HG03460 (cell line): ENCODE measurements around the gene FGGY.
A peak's percentile ranks its signal among the peaks of the same experiment; 100 is the strongest.
"Not testable (repeated sequence)": the region's sequence is repeated elsewhere in the genome, so short reads cannot be mapped to it uniquely, and the experiment has no call there.

Source experiments
- ATAC-seq: cut with Tn5 transposase; IDR thresholded peaks from one replicate; pipeline ENCODE4 v1.9.1; 2021; ENCODE audit not compliant: unreplicated experiment

Gene FGGY

DNA sequence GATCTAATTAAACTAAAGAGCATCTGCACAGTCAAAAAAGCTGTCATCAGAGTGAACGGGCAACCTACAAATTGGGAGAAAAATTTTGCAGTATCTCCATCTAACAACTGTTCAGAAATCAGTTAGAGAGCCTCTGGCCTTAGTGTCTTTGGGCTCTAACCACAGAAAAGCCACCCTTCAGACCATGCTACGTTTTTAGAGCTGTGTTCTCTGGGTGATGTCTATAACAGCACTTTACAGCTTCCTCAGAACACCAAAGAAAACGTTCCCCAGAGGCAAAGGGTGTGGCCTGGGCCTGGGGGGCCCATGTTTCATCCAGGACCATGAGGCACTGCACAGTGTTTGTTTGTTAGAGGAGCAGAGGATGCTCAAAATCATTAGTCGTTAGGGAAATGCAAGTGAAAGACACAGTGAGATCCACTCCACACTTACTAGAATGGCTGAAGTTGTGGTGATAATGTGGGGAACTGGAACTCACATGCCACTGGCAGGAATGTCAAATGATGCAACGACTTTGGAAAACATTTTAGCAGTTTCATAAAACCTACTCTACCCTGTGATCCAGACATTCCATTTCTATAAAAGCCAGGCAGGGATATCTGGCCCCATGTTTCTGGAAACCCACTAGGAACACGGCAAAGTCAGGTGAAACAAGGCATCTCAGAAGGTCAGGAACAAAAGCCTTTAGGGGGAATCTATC lies 267.4 kb downstream of the FGGY start:
- no peak for ATAC-seq

DNA sequence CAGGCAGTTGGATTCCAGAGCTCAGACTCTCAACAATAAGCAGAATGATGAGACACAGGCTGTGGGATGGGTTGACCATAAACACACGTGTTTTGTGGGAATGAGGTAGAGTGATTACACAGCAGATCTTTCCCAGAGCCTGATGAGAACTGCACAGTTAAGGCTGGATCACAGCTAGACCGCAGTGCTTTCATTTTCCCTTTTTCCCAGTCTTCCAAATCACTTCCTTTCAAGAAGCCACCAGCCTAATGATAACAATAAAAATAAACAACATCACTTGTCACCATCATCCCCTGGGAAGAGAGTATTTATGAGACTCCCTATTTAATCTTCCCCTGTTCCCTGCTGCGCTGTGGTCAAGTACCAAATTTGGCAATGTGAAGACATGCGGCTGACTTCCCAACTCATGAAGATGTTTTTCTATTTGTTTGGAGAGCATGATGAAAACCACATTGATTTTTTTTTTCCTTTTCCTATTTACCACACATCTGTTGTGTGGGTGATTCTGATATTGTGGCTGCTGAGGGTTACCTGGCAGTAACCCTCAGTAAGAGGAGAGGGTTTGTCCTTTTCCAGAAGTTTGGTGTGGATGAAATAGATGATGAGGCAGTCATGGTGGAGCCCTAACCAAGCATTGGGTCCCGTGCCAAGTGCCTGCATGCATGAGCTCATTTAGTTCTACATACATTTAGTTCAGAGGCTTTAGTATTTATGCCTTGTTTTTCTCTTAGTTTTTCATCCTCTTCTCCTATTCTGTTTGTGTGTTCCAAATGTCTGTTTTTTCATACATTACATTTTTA lies 268.9 kb downstream of the FGGY start:
- ATAC-seq: no peak

DNA sequence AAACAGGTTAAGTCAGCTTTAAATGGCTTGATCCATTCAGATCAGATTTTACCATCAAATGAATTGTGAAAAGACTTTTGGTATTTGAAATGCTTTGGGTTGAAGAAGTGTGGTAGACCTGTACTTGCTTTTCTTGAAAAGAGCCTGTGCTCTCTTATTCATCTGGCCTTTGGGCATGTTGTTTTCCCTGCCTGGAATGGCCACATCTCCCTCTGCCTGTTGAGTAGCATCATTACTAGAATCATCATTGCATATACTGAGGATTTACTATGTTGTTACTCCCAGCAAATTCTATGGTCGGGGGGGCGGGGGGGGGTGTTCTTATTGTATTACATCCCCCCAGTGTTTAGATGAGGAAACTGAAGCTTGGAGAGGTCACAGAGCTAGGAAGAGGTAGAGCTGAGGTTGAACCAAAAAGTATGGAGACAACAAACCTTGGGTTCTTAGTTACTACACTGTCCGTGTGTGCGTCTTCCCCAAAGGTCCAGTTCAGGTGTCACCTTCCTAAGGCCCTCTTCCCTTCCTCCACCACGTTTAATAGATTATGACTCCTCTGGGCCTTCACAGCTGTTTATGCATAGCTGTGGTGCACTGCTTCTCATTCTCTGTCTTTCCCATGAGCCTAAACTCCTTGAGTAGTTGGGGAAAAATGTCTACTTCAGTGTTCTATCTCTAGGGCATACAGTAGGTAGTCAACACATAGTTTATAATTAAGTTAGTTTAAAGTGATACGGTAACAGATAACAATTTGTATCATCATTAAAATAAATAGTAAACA lies 271.5 kb downstream of the FGGY start:
- no peak for ATAC-seq

DNA sequence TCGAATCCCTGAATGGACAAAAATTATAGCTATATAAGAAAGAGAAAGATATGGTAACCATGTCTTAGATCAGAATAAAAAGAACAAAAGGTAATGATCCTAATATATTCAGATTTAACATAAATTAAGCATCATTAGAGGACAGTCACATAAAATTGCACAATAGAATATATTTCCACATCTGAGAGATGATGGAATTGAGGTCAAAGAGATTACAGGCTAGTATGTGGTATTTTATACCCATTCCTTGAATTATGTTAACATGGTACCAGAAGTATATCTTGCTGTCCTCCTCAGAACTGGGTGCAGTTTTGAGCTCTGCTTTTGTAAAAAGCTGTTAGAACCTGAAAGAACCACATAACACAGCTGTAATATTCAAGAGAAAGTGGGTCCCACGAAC lies 272.3 kb downstream of the FGGY start:
- ATAC-seq: no peak

DNA sequence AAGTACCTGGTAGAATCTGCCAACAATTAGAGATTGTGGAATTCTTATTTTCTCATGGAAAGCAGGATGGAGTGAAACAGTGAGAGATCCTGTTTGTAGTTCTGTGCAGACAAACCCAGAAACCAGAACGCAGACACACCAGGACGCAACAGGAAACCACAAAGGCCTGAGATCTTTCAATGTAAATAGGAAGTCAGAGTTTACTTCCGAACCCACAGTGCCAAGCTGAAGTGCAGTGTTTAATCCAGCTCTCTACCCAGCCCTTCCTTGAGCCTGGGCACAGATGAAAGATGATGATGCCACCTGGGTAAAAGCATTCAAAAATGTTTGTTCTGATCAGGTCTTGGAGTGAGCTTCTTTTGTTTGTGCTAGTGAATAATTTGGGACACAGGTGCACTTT lies 273.6 kb downstream of the FGGY start:
- ATAC-seq: peak; percentile 91

DNA sequence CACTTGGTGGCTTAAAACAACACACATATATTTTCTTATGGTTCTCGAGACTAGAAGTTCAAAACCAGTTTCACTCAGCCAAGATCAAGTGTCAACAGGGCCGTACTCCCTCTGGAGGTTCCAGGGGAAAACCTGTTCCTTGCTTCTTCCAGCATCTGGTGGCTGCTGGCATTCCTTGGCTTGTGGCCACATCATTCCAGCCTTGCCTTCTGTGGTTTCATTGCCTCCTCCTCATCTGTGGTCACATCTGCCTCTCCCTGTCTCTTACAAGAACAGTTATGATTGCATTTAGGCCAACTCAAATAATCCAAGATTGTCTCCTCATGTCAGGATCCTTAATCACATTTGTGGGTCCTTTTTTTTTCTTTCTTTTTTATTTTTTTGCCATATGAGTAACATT lies 277.2 kb downstream of the FGGY start:
- no peak for ATAC-seq

DNA sequence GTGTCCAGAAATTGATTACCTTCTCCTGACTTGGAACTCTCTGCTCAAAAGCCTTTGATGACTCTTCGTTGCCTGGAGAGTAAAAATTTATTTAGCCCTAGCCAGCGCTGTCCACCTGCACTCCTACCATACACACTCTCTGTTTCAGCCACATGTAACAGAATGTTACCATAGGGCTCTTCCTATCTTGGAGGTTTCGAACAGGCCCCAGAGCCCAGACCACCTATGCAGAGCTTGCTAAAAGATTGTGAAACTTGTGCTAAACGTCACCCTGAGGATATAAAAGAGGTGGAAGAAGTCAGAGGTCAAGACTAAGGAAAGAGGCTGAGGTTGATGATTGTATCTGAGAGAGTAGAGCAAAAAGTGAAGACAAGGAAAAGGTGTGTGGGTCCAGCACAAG lies 280.9 kb downstream of the FGGY start:
- no peak for ATAC-seq

DNA sequence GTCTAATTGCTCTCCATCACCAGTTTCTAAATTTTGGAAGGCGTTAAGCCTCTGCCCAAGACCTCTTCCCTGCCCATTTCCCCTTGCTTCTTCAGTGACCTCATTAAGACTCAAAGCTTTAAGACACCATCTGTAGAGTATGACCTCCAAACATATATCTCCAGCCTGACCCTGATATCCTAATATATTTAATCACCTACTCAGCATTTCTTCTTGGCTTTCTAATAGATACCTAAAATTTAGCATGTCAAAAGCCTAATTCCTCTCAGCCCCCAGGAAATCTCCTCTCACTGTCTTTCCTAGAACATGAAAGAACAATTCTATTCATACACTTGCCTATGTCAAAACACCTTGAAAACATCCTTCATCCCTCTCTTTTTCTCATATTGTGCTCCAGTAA lies 282.3 kb downstream of the FGGY start:
- ATAC-seq: no peak

DNA sequence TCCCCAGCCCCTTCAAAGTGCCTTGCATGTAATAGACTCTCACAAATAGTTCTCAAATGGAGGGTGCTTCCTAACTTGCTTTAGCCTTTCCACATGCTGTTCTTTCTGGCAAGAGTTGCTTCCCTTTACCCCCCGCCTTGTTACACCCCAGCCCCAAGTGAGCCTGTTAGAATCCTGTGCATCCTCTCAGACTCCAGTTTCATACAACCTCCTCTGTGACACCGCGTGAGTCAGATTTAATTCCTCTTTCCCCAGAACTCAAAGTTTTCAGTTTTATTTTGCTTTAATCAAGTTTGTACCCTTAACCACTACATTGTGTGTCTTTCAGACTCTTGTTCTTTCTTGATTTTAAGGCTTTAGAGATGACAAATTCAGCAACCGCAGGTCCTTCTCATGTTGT lies 283.4 kb downstream of the FGGY start:
- no peak for ATAC-seq

DNA sequence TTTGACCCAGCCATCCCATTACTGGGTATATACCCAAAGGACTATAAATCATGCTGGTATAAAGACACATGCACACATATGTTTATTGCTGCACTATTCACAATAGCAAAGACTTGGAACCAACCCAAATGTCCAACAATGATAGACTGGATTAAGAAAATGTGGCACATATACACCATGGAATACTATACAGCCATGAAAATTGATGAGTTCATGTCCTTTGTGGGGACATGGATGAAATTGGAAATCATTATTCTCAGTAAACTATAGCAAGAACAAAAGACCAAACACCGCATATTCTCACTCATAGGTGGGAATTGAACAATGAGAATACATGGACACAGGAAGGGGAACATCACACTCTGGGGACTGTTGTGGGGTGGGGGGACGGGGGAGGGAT lies 295.5 kb downstream of the FGGY start:
- ATAC-seq: not testable (repeated sequence)

DNA sequence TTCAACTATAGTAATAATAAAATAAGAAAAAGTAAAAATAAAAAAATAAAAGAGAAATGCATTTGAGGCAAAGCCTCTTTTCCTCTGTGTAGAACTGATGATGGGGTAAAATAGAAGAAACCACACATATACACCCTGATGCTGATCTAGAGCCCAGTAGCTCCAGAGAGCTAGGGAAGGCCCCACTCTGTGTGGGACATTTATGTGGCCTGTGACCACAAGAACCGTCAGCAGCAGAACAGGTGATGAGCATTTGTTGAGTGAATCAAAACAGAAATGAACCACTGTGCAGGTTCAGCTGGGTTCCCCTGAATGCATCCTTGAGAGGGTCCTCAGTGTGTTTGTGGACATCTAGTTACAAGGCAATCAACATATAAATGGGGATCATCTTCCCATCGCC lies 296.0 kb downstream of the FGGY start:
- no peak for ATAC-seq

DNA sequence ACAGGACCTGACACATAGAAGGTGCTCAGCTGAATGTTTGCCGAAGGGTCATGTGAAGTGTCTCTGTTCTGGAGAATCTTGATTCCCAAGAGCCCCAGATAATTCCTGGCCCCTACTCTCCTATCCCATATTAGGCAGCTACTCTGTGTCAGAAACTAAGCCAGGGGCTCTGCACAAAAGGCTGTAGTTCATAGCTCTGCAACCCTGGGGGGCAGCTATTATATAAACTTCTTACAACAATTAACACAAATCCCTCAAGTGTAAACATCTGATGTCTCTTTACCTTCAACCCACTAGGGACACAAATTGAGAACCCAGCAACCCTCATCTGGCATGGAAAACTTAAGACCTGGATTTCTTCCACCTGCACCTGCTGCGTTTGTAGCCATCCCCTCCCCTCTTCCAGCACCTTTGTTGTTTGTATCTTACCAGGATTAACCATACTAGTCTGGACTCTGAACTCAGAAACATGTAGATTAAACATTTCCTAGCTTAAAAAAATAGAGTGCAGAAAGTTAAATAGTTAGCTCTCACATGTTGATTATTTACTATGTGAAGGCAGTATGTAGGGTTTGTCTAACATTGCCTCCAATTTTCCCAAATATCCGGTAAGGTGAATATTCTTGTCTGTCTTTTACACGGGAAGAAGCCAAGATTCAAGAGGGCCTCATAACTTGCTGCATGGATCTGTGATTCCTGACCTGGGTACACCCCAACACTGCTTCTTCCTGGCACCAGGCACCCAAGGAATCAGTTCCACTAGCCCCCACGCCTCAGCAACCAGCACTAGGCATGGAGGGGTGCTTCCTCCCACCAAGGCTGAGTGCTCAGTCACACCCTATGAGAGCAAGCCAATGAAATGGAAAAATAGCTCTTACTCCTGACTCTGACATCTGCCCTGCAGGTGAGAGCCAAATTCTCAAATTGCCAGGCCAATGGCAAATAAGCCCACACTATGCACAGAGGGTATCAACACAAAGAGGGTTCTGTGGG lies 297.2 kb downstream of the FGGY start:
- no peak for ATAC-seq

DNA sequence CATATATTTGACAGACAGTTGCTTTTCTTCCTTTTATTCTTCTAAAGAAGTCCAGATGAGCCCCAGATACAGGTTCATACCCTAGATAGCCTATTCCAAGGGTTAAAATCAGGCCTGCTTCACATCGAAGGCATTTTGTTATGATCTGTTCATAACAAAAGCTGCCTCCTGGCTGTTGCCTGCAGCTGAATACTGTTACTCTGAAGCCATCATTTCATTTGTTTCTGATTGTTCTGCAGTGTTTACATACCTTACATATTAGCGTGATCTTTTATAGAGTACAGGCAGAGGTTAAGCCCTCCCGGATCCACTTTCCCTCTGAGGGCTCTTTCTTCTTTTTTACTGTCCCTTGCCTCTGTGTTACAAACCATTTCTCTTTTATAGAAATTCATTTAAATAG lies 298.9 kb downstream of the FGGY start:
- ATAC-seq: no peak

DNA sequence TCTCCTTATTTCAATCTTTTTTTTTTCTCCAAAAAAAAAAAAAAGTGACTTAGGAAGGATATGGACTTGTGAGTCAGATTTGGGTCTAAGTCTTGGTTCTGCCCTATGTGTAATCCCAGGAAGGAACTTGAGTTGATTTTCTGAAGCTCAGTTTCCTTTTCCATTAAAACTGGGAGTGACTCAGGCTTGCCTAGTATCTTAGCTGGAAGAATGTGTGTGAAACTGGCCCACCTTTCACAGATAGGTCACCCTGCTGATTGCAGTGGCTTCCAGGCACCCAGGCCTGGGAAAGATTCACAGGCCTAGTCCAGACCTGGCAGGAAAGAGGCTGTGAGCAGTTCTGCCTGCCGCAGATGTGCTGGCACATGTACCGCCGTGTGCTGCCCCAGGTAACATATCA lies 299.5 kb downstream of the FGGY start:
- ATAC-seq: no peak

DNA sequence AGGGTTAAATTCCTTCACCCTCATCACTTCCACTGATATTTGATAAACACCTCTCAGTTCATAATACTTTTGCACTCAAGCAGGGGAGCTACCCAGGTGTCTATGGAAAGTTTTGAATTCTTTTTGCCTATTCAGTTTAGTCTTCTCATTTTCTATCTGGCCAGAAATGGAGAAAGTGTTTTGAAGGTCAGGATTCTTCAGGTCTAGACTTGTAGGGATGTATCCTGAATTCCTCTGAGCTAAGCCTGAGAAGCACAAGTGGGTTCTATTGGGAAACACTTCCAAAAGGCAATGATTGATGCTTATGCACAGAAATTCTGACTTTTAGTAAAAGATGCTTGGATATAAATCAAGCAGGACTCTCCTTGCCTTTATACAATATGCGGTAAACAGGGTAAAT lies 300.1 kb downstream of the FGGY start:
- ATAC-seq: no peak

DNA sequence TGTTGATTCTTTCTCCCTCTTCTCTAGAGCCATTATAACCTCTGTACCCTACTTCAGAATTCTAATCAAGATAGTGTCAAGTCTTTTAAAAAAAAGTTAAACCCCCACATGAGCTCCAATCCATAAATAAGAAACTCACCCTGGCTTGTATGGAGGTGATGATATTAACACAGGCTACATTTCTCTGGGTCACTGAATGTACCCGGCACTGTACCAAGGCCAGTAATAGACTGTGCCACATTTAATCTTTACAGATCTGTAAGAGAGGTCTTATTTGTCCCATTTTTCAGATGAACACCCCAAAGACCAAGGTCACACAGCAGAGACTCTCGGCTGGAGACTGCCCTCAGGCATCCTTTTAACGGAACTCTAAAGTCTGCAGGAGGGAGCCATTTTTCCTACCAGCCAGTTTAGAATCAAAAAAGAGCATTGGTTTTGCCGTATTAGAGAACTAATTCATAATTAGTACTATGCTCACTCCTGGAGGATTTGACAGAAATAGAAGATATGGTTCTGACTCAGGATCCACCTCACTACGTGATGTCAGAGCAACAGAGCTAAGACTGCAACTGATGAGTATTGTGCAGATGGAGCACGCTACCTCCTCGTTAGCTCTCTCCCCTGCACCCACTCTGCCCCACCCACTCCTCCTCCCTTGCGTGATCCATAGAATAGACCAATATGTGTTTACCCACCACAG lies 300.7 kb downstream of the FGGY start:
- no peak for ATAC-seq

DNA sequence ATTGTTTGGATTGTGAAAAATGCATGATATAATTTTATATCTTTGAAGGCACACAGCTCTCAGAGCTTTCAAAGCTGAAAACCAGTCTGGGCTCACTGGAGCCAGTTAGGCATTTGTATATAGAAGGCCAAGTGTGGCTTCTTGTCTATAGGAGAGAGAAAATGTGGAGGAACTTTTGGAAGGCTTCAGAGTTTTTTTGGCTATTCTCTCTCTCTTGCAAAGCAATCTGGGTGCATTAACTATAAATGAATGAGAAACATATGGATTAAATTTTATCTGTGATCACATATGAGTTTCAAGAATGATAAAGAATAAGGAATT lies 301.2 kb downstream of the FGGY start:
- ATAC-seq: no peak

DNA sequence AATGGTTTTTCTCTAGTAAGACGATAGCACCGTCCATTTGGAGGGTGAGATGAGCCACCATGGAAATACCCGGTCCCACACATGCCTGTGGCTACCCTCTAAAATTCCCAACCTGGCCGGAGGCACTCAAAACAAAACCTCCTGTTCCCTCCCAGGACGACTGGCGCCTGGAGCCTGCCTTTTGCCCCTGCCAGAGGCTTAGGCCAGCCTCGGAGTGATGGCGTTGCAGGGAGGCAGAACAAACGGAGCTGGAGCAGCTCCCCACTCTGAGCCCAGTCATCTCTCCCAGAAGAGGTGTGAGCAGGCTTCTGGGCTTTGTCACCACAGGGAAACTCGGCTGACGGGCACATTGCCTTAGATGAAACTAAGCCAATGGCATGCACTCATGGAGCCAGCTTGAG lies 304.1 kb downstream of the FGGY start:
- ATAC-seq: no peak

DNA sequence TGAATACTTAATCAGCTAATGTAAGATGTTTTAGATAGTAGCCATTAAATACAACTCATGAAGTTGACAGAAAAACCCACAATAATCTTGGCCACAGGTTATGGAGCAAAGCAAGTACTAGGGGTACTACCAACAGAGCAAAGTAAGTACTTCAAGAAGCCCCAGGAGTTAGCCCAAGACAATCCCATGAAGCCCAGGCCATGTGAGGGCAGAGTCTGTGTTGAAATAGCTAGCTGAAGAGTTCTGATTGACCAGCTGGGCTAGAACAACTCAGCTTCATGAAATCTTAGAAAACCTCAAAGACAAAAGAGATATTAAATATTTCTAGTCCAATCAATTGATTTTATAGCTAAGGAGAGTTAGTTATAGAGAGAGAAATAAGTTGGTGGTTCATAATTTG lies 304.9 kb downstream of the FGGY start:
- ATAC-seq: no peak

DNA sequence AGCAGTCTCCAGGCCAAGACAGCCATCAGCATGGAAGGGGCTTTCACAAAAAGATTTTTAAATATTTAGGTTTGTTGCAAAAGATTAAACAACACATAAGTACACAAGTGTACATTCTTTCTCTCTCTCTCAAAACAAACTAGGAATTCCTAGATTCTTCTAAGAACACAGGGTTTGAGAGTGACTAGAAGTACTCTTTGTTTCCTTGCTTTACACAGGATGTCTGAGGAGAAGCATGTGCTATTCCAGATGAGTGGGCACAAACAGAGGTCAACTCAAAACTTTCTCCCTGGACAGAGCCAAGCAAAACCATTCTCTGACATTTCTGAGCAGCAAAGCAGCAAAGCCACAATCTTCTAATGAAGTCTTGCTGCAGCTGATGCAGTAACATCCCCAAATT lies 307.3 kb downstream of the FGGY start:
- no peak for ATAC-seq
